HL-60 (cell line): ENCODE results near the gene FBXO38.

ENCODE experiments used
- GABPA ChIP-seq: IDR thresholded peaks from 2 replicates; pipeline ENCODE4 v1.6.1; 2012; ENCODE audit warnings: low read depth
- TF ChIP-seq, protein P1 (sequence below): IDR thresholded peaks from one replicate; pipeline ENCODE4 v1.5.1; 2011; ENCODE audit warnings: low read length, control low read depth, inconsistent platforms; ENCODE audit not compliant: insufficient read depth

DNA sequence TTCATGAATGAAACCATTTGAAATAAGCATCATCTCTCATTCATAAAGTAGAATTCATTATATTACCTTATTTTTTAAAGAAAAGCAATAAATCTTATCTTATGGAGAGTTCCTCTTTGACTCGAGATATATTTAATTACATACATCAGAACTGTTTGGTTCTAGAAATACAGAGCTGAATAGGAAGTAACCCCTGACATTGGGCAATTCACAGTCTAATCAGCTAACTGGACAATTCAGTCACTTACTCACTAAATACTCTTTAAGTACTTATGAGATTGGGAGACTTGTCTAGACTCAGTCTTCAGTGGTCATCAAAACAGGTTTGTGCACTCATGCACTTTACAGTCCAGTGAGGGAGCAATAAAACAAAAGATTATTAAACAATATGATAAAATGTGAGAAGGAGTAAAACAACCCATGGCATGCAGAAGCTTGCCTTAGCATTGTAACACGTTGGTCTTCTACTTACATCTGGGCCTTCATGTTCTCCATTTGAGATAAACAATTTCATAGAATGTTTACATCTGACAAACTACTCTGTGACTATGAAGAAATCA, 11.5 kb upstream of the FBXO38 start:
- no peak for TF ChIP-seq GABPA
- TF ChIP-seq, protein P1, sequence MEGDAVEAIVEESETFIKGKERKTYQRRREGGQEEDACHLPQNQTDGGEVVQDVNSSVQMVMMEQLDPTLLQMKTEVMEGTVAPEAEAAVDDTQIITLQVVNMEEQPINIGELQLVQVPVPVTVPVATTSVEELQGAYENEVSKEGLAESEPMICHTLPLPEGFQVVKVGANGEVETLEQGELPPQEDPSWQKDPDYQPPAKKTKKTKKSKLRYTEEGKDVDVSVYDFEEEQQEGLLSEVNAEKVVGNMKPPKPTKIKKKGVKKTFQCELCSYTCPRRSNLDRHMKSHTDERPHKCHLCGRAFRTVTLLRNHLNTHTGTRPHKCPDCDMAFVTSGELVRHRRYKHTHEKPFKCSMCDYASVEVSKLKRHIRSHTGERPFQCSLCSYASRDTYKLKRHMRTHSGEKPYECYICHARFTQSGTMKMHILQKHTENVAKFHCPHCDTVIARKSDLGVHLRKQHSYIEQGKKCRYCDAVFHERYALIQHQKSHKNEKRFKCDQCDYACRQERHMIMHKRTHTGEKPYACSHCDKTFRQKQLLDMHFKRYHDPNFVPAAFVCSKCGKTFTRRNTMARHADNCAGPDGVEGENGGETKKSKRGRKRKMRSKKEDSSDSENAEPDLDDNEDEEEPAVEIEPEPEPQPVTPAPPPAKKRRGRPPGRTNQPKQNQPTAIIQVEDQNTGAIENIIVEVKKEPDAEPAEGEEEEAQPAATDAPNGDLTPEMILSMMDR = no peak
